ENCODE measurements around the gene ATG101. TPM values are rescaled to one million over a fixed set of nuclear protein-coding genes. Genes with fewer than 3 reads are reported as not detected.

The ATG101 gene
- total RNA-seq, 1 donor from 2014 or later = 19.8 TPM

GRCh38 chr12:52036587-52037171, 33.1 kb upstream of the ATG101 start:
- no peak overlapping the region for H3K9ac ChIP-seq
- peaks cover 10% of the 10 kb centered on the region for H3K4me1 ChIP-seq
- H3K79me2 ChIP-seq (ENCODE audit: low read depth) = no peaks in the 10 kb centered on the region
- Mint-ChIP-seq H3K9me3 (no peaks in the 10 kb centered on the region), H3K27me3 (ENCODE audit: insufficient read depth, low read depth) (peaks cover 31% of the 10 kb centered on the region), H3K27ac (no peak overlapping the region), H3K36me3 (no peaks in the 10 kb centered on the region), H3K4me1 (peaks cover 40% of the 10 kb centered on the region), H3K4me3 (peak overlapping the region; percentile 87)
- H3K9me3 ChIP-seq (ENCODE audit: low read depth) = no peaks in the 10 kb centered on the region
- H3K36me3 ChIP-seq = no peaks in the 10 kb centered on the region
- peak overlapping the region; percentile 79 for H3K4me2 ChIP-seq
- peaks cover 37% of the 10 kb centered on the region for H4K20me1 ChIP-seq (ENCODE audit: low read depth)
- no peak for TF ChIP-seq CTCF (IDR thresholded peaks at IDR 0.05)
- peak; percentile 48 for TF ChIP-seq EZH2 (IDR thresholded peaks at IDR 0.05)
- H3K27ac ChIP-seq = no peak overlapping the region
- DNase-seq (ENCODE audit: low spot score) = peak; percentile 92
- H3F3A ChIP-seq (ENCODE audit: low read depth) = peaks cover 31% of the 10 kb centered on the region
- H3K4me3 ChIP-seq = peak overlapping the region; percentile 54
- peaks cover 60% of the 10 kb centered on the region for H3K27me3 ChIP-seq
- peak overlapping the region; percentile 81 for H2AFZ ChIP-seq (replicated peaks)

- no peaks in the 10 kb centered on the region for H3K79me2 ChIP-seq (ENCODE audit: low read depth)
- H3K27ac ChIP-seq = no peak overlapping the region
- H3K4me1 ChIP-seq = peaks cover 7% of the 10 kb centered on the region
- peak overlapping the region; percentile 90 for H3K4me2 ChIP-seq
- H3K36me3 ChIP-seq = no peaks in the 10 kb centered on the region
- Mint-ChIP-seq H3K27ac (peak overlapping the region; percentile 82), H3K9me3 (no peaks in the 10 kb centered on the region), H3K27me3 (ENCODE audit: insufficient read depth, low read depth) (peaks cover 31% of the 10 kb centered on the region), H3K4me3 (peak overlapping the region; percentile 94), H3K36me3 (peaks cover 4% of the 10 kb centered on the region), H3K4me1 (peaks cover 35% of the 10 kb centered on the region)
- H3K4me3 ChIP-seq = peak overlapping the region; percentile 76
- TF ChIP-seq CTCF (IDR thresholded peaks at IDR 0.05) (peak; percentile 36), EZH2 (IDR thresholded peaks at IDR 0.05) (no peak), EZH2phosphoT487 (IDR thresholded peaks at IDR 0.05) (no peak)
- H3K9ac ChIP-seq = peak overlapping the region; percentile 48
- DNase-seq (ENCODE audit: low spot score) = peak; percentile 69
- peaks cover 41% of the 10 kb centered on the region for H4K20me1 ChIP-seq (ENCODE audit: low read depth)
- H3F3A ChIP-seq (ENCODE audit: low read depth) = peaks cover 26% of the 10 kb centered on the region
- no peaks in the 10 kb centered on the region for H3K9me3 ChIP-seq (ENCODE audit: low read depth)
- peak overlapping the region; percentile 57 for H2AFZ ChIP-seq (replicated peaks)
- peaks cover 60% of the 10 kb centered on the region for H3K27me3 ChIP-seq
These were observed 32.4 kb upstream of the ATG101 start for GRCh38 chr12:52037248-52037861.

GRCh38 chr12:52038447-52038846, 31.3 kb upstream of the ATG101 start:
- H3K36me3 Mint-ChIP-seq = peaks cover 4% of the 10 kb centered on the region
- H3K4me1 Mint-ChIP-seq = peaks cover 28% of the 10 kb centered on the region
- peaks cover 28% of the 10 kb centered on the region for H3K27me3 Mint-ChIP-seq (ENCODE audit: insufficient read depth, low read depth)
- no peaks in the 10 kb centered on the region for H3K9me3 ChIP-seq (ENCODE audit: low read depth)
- no peak overlapping the region for H3K9ac ChIP-seq
- no peak overlapping the region for H3K4me2 ChIP-seq
- H3K27me3 ChIP-seq = peaks cover 57% of the 10 kb centered on the region
- H3K4me3 ChIP-seq = peak overlapping the region; percentile 76
- H3K79me2 ChIP-seq (ENCODE audit: low read depth) = no peaks in the 10 kb centered on the region
- no peak overlapping the region for H3K27ac ChIP-seq
- TF ChIP-seq EZH2phosphoT487 (IDR thresholded peaks at IDR 0.05) = no peak
- TF ChIP-seq CTCF (IDR thresholded peaks at IDR 0.05) = no peak
- TF ChIP-seq EZH2 (IDR thresholded peaks at IDR 0.05) = no peak
- no peaks in the 10 kb centered on the region for H3K36me3 ChIP-seq
- no peak for DNase-seq (ENCODE audit: low spot score)
- peaks cover under 1% of the 10 kb centered on the region for H3K4me1 ChIP-seq
- peaks cover 23% of the 10 kb centered on the region for H3F3A ChIP-seq (ENCODE audit: low read depth)
- peak overlapping the region; percentile 16 for H3K27ac Mint-ChIP-seq
- peaks cover 41% of the 10 kb centered on the region for H4K20me1 ChIP-seq (ENCODE audit: low read depth)
- no peaks in the 10 kb centered on the region for H3K9me3 Mint-ChIP-seq
- H3K4me3 Mint-ChIP-seq = peak overlapping the region; percentile 94
- H2AFZ ChIP-seq (replicated peaks) = no peak overlapping the region

All from neural progenitor cell (in vitro differentiated cells).